ENCODE data around the gene IMMP2L.

- no peak for TF ChIP-seq POLR2A (IDR thresholded peaks at IDR 0.05)
- TF ChIP-seq, protein P1, sequence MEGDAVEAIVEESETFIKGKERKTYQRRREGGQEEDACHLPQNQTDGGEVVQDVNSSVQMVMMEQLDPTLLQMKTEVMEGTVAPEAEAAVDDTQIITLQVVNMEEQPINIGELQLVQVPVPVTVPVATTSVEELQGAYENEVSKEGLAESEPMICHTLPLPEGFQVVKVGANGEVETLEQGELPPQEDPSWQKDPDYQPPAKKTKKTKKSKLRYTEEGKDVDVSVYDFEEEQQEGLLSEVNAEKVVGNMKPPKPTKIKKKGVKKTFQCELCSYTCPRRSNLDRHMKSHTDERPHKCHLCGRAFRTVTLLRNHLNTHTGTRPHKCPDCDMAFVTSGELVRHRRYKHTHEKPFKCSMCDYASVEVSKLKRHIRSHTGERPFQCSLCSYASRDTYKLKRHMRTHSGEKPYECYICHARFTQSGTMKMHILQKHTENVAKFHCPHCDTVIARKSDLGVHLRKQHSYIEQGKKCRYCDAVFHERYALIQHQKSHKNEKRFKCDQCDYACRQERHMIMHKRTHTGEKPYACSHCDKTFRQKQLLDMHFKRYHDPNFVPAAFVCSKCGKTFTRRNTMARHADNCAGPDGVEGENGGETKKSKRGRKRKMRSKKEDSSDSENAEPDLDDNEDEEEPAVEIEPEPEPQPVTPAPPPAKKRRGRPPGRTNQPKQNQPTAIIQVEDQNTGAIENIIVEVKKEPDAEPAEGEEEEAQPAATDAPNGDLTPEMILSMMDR (IDR thresholded peaks at IDR 0.05), result no peak
These were observed 694.5 kb downstream of the IMMP2L start for GRCh38 chr7:110867771-110868170.

All from thyroid gland (tissue), 4 donors.